PFSK-1 (cell line): ENCODE measurements around the gene MAGOHB.

Source experiments
- FOXP2 ChIP-seq: optimal IDR thresholded peaks from 2 replicates; pipeline ENCODE3; 2011; ENCODE audit warnings: borderline replicate concordance, control low read depth, inconsistent platforms; ENCODE audit not compliant: insufficient read depth; ENCODE audit errors: extremely low read length, extremely low read depth
- POLR2AphosphoS5 ChIP-seq: IDR thresholded peaks from 2 replicates; pipeline ENCODE4 v1.6.1; 2012; ENCODE audit warnings: low read depth, mild to moderate bottlenecking, control low read depth, low read length, moderate library complexity
- REST ChIP-seq, 2 experiments: IDR thresholded peaks; 2 replicates each; pipeline versions ENCODE4 v1.6.1 to v1.8.0; 2011 to 2012; ENCODE audit warnings: low read depth in 2 of 2, low read length in 2 of 2, control low read depth in 1 of 2, inconsistent platforms in 1 of 2, mild to moderate bottlenecking in 1 of 2, moderate library complexity in 1 of 2; ENCODE audit not compliant: insufficient read depth in 1 of 2
- SIN3A ChIP-seq: IDR thresholded peaks from 2 replicates; pipeline ENCODE4 v1.6.1; 2012; ENCODE audit warnings: mild to moderate bottlenecking, low read length, moderate library complexity, borderline replicate concordance; ENCODE audit not compliant: insufficient read depth
- TAF1 ChIP-seq: IDR thresholded peaks from 2 replicates; pipeline ENCODE4 v1.6.1; 2012; ENCODE audit warnings: low read length, control low read depth, borderline replicate concordance; ENCODE audit not compliant: insufficient read depth

The MAGOHB gene

GRCh38 chr12:10624605-10625004 lies 11.2 kb upstream of the MAGOHB start:
- TF ChIP-seq SIN3A (no peak), REST (IDR thresholded peaks at IDR 0.05; ENCODE audit: insufficient read depth in 1 of 2, low read depth in 2 of 2, low read length in 2 of 2) (no peak), POLR2AphosphoS5 (no peak), TAF1 (no peak), FOXP2 (no peak)

DNA sequence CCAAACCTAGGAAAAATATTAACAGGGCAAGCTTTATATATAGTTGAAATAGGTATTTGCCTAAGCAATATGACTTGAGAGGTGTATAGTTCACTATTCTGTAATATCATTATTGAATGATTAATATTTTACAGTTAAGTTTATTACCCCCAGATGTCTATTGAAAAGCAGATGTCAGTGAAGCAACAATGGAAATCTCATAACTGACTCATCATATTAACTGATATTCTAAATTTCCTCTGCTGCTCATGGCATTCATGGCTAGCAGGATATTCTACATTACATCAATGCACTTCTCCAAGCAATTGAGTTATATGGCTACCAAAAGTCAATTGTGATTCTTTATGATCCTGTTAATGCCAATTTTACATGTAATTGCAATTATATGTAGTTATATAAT lies 9.7 kb upstream of the MAGOHB start:
- TF ChIP-seq TAF1 (no peak), REST (IDR thresholded peaks at IDR 0.05; ENCODE audit: insufficient read depth in 1 of 2, low read depth in 2 of 2, low read length in 2 of 2) (no peak), SIN3A (no peak), POLR2AphosphoS5 (no peak), FOXP2 (no peak)

DNA sequence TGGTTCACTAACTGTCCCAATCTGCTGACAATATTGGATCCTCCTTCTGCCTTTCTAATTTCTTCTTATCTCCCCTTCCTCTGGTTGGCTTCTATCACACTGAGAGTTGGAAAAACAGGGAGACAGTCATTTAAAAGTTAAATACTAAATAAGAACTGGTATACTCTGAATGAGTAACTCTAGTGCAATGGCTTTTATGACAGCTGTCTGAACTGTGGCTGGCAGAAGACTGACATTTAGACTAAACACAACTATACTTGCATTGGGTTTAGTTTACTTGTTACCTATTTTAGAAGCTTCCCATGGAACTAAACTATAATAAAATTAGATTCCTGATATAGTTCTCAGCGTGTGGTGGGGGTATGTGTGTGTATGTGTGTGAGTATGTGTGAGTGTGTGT lies 7.9 kb upstream of the MAGOHB start:
- TF ChIP-seq POLR2AphosphoS5: no peak
- TF ChIP-seq FOXP2: no peak
- TF ChIP-seq REST (IDR thresholded peaks at IDR 0.05; ENCODE audit: insufficient read depth in 1 of 2, low read depth in 2 of 2, low read length in 2 of 2): no peak
- TF ChIP-seq TAF1: no peak
- no peak for TF ChIP-seq SIN3A

DNA sequence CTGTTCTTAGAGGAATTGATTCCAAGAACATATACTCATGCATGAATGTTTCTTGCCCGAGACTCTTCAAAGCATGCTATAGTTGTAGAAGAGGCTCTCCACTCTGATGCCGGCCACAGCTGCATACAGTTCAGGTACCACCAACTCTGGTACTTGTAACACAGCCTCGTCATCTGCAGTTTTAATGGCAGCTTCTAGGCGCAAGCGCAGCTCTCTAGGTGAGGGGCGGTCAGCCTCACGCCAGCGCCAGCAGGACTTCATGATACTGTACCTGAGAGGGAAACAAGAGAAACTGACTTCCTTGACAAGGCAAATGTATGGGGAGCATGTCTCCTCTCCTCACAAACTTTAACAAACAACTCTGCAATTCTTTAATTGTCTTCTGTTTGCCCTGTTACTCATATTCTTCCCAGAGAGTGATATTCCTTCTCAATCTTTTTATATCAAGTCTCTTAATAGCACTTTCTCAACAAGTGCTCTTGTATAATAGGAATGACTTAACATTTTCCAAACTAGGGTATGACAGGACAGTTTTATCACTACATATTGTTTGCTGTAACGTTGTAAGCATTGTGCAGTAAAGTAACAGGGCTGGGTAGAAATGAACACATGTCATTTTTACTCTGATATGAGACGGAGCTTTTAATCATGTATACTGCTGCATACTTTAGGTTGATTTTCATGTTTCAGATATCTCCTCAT lies 6.8 kb upstream of the MAGOHB start:
- no peak for TF ChIP-seq TAF1
- TF ChIP-seq FOXP2: no peak
- TF ChIP-seq SIN3A: no peak
- TF ChIP-seq POLR2AphosphoS5: no peak
- no peak for TF ChIP-seq REST (IDR thresholded peaks at IDR 0.05; ENCODE audit: insufficient read depth in 1 of 2, low read depth in 2 of 2, low read length in 2 of 2)
